Vagina (tissue), 2 donors: Measurements from ENCODE around the gene EGLN2. TPM values are rescaled to one million over a fixed set of nuclear protein-coding genes. Genes with fewer than 3 reads are reported as not detected.
"Not testable (repeated sequence)": the region's sequence is repeated elsewhere in the genome, so short reads cannot be mapped to it uniquely, and the experiment has no call there.

Experiments used
- DNase-seq, 2 donors: peaks; one replicate each; pipeline ENCODE4 v3.0.0-alpha.2; 2017; ENCODE audit errors: extremely low spot score in 2 of 2
- H3K27ac ChIP-seq: fragments of 200-600 bp; sonication (generic); one replicate; pipeline ENCODE4 v1.5.1; 2019
- H3K27me3 ChIP-seq: fragments of 200-600 bp; sonication (generic); one replicate; pipeline ENCODE4 v1.5.1; 2019
- H3K36me3 ChIP-seq, 2 donors: fragments of 200-600 bp; sonication (generic); one replicate each; pipeline ENCODE4 v1.5.1; 2017 to 2019
- H3K4me1 ChIP-seq: fragments of 200-600 bp; sonication (generic); one replicate; pipeline ENCODE4 v1.5.1; 2019
- H3K4me3 ChIP-seq, 2 donors: fragments of 200-600 bp; sonication (generic); 1 replicate in 1 of 2; 2 replicates in 1 of 2; pipeline ENCODE4 v1.5.1; 2016 to 2019
- H3K9me3 ChIP-seq: fragments of 200-600 bp; sonication (generic); one replicate; pipeline ENCODE4 v1.5.1; 2019
- POLR2A ChIP-seq, 2 donors: fragments of 450-650 bp; IDR thresholded peaks; one replicate each; pipeline ENCODE4 v1.6.1; 2017; ENCODE audit warnings: antibody characterized with exemption in 2 of 2, mild to moderate bottlenecking in 2 of 2, moderate library complexity in 2 of 2
- POLR2AphosphoS5 ChIP-seq, 2 donors: sonication (generic); formaldehyde crosslinking; IDR thresholded peaks; one replicate each; pipeline ENCODE4 v1.9.0; 2017; ENCODE audit warnings: antibody characterized with exemption in 2 of 2, mild to moderate bottlenecking in 2 of 2, low read depth in 1 of 2; ENCODE audit not compliant: insufficient read depth in 1 of 2
- intact Hi-C: fragments of 100-400 bp; cut with DNase I; formaldehyde crosslinking; loops from one replicate; pipeline ENCODE4 v1.15.1; 2023
- total RNA-seq: library from RNA; depleted of rRNA; stranded (reverse); fragments of >200 nt; gene quantifications from one replicate; pipeline ENCODE4 v1.2.3, GENCODE V29; 2016
- TF ChIP-seq, protein P1 (sequence below), 3 experiments: fragments of 450-650 bp in 2 of 3; fragments of 200-600 bp in 1 of 3; sonication (generic) in 1 of 3; IDR thresholded peaks; one replicate each; pipeline ENCODE4 v1.5.1; 2017 to 2019; ENCODE audit warnings: antibody characterized with exemption in 3 of 3, mild to moderate bottlenecking in 2 of 3, moderate library complexity in 2 of 3

Gene EGLN2
- total RNA-seq, 1 donor from 2014 or later: 76.9 TPM

DNA sequence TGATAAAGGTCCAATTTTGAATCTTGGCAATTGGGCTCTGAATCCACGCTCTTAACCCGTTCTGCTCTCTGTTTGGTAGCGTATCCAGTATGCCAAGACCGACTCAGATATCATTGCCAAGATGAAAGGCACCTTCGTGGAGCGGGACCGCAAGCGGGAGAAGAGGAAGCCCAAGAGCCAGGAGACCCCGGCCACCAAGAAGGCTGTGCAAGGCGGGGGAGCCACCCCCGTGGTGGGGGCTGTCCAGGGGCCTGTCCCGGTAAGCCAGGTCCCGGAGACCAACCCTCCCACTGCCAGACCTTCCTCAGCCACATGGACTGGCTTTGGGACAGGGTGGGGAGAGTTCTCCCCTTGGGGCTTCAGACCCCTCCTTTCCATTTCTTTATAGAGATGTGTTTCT is 39.6 kb upstream of the EGLN2 start:
- Histone ChIP-seq H3K4me1 (peaks cover 29% of the 10 kb centered on the region), H3K9me3 (no peaks in the 10 kb centered on the region), H3K27me3 (no peaks in the 10 kb centered on the region), H3K4me3 (no peak overlapping the region), H3K27ac (no peak overlapping the region), H3K36me3 (peaks cover 0 to 91% of the 10 kb centered on the region in 2 donors)
- DNase-seq: no peak
- TF ChIP-seq, protein P1, sequence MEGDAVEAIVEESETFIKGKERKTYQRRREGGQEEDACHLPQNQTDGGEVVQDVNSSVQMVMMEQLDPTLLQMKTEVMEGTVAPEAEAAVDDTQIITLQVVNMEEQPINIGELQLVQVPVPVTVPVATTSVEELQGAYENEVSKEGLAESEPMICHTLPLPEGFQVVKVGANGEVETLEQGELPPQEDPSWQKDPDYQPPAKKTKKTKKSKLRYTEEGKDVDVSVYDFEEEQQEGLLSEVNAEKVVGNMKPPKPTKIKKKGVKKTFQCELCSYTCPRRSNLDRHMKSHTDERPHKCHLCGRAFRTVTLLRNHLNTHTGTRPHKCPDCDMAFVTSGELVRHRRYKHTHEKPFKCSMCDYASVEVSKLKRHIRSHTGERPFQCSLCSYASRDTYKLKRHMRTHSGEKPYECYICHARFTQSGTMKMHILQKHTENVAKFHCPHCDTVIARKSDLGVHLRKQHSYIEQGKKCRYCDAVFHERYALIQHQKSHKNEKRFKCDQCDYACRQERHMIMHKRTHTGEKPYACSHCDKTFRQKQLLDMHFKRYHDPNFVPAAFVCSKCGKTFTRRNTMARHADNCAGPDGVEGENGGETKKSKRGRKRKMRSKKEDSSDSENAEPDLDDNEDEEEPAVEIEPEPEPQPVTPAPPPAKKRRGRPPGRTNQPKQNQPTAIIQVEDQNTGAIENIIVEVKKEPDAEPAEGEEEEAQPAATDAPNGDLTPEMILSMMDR (IDR thresholded peaks at IDR 0.05): no peak
- TF ChIP-seq POLR2A (IDR thresholded peaks at IDR 0.05) (no peak), POLR2AphosphoS5 (IDR thresholded peaks at IDR 0.05; ENCODE audit: insufficient read depth in 1 of 2, low read depth in 1 of 2) (no peak)
- intact Hi-C loops: loop anchor here (10.0 kb wide), 1 partner anchor 45 kb away; no protein-coding TSS in a partner anchor

DNA sequence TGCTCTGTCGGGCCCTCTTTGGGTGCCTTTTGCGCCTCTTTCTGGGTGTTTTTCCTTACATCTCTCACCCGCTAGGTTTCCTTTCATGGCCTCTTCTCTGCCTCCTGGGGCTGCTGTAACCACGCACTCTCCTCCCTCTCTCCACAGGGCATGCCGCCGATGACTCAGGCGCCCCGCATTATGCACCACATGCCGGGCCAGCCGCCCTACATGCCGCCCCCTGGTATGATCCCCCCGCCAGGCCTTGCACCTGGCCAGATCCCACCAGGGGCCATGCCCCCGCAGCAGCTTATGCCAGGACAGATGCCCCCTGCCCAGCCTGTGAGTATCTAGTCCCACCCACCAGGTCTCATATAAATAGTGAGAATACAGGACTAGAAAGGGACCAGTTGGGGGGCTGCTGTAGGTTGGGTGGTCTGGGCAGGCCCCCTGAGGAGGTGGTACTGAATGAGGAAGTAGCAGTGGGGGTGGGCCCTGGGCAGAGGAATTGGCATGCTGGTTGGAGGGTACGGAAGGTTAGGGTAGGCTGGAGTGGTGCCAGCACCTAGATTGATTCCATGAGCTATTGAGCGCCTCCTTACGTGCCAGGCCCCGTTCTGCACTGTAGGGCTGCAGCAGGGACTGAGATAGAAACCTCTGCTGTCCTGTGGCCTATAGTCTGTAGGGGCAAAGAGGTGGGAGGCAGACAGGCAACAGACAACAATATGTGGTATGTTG is 36.1 kb upstream of the EGLN2 start:
- no peak for DNase-seq
- H3K27ac ChIP-seq: no peak overlapping the region
- H3K27me3 ChIP-seq: no peaks in the 10 kb centered on the region

DNA sequence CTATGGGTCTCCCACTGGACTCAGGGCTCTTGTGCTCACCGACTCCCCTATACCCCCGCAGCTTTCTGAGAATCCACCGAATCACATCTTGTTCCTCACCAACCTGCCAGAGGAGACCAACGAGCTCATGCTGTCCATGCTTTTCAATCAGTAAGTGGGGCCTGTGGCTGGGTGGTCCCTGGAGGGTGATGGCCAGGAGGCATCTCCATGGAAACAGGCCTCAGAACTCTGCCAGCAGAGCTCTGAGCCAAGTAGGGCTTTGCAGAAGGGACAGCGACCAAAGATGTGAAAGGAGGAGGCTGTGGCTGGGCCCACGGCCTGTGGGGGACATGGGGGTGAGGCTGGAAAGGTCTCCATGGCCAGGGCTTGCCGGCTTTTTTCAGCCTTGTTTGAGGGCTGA is 35.5 kb upstream of the EGLN2 start:
- TF ChIP-seq POLR2A (IDR thresholded peaks at IDR 0.05): no peak
- no peak for TF ChIP-seq POLR2AphosphoS5 (IDR thresholded peaks at IDR 0.05; ENCODE audit: insufficient read depth in 1 of 2, low read depth in 1 of 2)
- TF ChIP-seq, protein P1 (IDR thresholded peaks at IDR 0.05): no peak
- Histone ChIP-seq H3K36me3 (peaks cover 0 to 84% of the 10 kb centered on the region in 2 donors), H3K27ac (no peak overlapping the region), H3K4me3 (no peak overlapping the region), H3K9me3 (no peaks in the 10 kb centered on the region), H3K4me1 (no peaks in the 10 kb centered on the region), H3K27me3 (no peaks in the 10 kb centered on the region)
- no peak for DNase-seq
- intact Hi-C loops: no loop called here

More for the DNA sequence above, 36.1 kb upstream of the EGLN2 start:
- H3K4me1 ChIP-seq: no peaks in the 10 kb centered on the region
- peaks cover 0 to 90% of the 10 kb centered on the region in 2 donors for H3K36me3 ChIP-seq
- H3K9me3 ChIP-seq: no peaks in the 10 kb centered on the region
- TF ChIP-seq POLR2A (IDR thresholded peaks at IDR 0.05): no peak
- TF ChIP-seq, protein P1 (IDR thresholded peaks at IDR 0.05): no peak
- TF ChIP-seq POLR2AphosphoS5 (IDR thresholded peaks at IDR 0.05; ENCODE audit: insufficient read depth in 1 of 2, low read depth in 1 of 2): no peak
- intact Hi-C loops: no loop called here
- H3K4me3 ChIP-seq: no peak overlapping the region

DNA sequence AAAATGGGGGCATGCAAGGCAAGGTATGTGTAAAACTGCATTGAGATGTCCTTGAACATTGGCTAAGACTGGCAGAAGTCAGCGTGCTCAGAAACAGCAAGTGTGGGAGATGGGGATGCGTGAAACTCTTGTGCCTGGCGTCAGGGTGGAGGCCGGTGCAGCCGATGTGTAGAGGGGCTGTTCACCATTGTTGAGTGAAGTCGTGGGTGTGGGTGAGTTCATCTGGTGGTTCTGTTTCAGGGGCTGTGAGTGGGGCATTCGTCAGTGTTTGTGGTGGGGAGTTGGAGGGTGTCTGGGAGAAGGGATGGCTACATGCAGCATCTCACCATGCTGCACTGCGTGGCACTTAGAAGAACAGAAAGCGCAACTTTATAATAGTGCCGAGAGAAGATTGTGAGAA is 35.0 kb upstream of the EGLN2 start:
- Histone ChIP-seq H3K27me3 (no peaks in the 10 kb centered on the region), H3K9me3 (no peaks in the 10 kb centered on the region), H3K36me3 (peaks cover 0 to 80% of the 10 kb centered on the region in 2 donors), H3K27ac (no peak overlapping the region), H3K4me3 (no peak overlapping the region), H3K4me1 (no peaks in the 10 kb centered on the region)
- TF ChIP-seq POLR2AphosphoS5 (IDR thresholded peaks at IDR 0.05; ENCODE audit: insufficient read depth in 1 of 2, low read depth in 1 of 2) (no peak), POLR2A (IDR thresholded peaks at IDR 0.05) (no peak)
- TF ChIP-seq, protein P1 (IDR thresholded peaks at IDR 0.05): no peak
- intact Hi-C loops: no loop called here
- DNase-seq: no peak

DNA sequence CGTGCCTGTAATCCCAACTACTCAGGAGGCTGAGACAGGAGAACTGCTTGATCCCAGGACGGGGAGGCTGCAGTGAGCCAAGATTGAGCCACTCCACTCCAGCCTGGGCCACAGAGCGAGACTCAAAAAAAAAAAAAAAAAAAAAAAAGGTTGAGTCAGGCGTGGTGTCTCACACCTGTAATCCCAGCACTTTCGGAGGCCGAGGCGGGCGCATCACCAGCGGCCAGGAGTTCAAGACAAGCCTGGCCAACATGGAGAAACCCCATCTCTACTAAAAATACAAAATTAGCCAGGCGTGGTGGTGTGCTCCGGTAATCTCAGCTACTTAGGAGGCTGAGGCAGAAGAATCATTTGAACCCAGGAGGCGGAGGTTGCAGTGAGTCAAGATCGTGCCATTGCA is 32.6 kb upstream of the EGLN2 start:
- intact Hi-C loops: not testable (repeated sequence)
- peaks cover 0 to 56% of the 10 kb centered on the region in 2 donors for H3K36me3 ChIP-seq

More for the DNA sequence above, 32.6 kb upstream of the EGLN2 start:
- DNase-seq, H3K27ac ChIP-seq, H3K27me3 ChIP-seq, H3K4me3 ChIP-seq, H3K4me1 ChIP-seq, H3K9me3 ChIP-seq: not testable (repeated sequence)
